ENCODE data around the gene ZBTB7A. TPM values are rescaled to one million over a fixed set of nuclear protein-coding genes. Genes with fewer than 3 reads are reported as not detected.

Gene ZBTB7A
- total RNA-seq, 6 experiments from 2014 or later, result 19.0 to 38.5 (median 27.7) TPM

- Histone ChIP-seq H3K27me3 (no peaks in the 10 kb centered on the region), H3K4me1 (no peaks in the 10 kb centered on the region), H3K9me3 (no peaks in the 10 kb centered on the region), H3K36me3 (peaks cover 0 to 31% (median 5%) of the 10 kb centered on the region in 4 donors), H3K27ac (no peak overlapping the region), H3K4me3 (no peak overlapping the region)
- intact Hi-C loops (cut with DNase I), result no loop called here
- ATAC-seq, result no peak
- TF ChIP-seq POLR2A (IDR thresholded peaks at IDR 0.05), result no peak
- TF ChIP-seq CTCF (IDR thresholded peaks at IDR 0.05), result no peak
- WGBS (ENCODE audit: insufficient coverage, low coverage, low lambda C conversion rate, missing lambda C conversion rate), result no CpG with 5 or more reads among the region's 9 CpGs
- DNase-seq, result peak in 1 of 3 donors; percentile 45
Measured at GRCh38 chr19:4030981-4031380, 35.7 kb downstream of the ZBTB7A start.

- Histone ChIP-seq H3K27me3 (no peaks in the 10 kb centered on the region), H3K4me1 (no peaks in the 10 kb centered on the region), H3K36me3 (peaks cover 0 to 31% (median 5%) of the 10 kb centered on the region in 4 donors), H3K4me3 (no peak overlapping the region), H3K27ac (no peak overlapping the region), H3K9me3 (no peaks in the 10 kb centered on the region)
- ATAC-seq, result no peak
- no peak for DNase-seq
- 89% methylated on average over 6 of the region's 6 CpGs for WGBS (ENCODE audit: insufficient coverage, low coverage, low lambda C conversion rate, missing lambda C conversion rate)
- TF ChIP-seq CTCF (IDR thresholded peaks at IDR 0.05) (no peak), POLR2A (IDR thresholded peaks at IDR 0.05) (no peak)
- intact Hi-C loops (cut with DNase I), result no loop called here
Measured at GRCh38 chr19:4030552-4030951, 36.1 kb downstream of the ZBTB7A start.

- Histone ChIP-seq H3K27me3 (no peaks in the 10 kb centered on the region), H3K4me1 (no peaks in the 10 kb centered on the region), H3K9me3 (no peaks in the 10 kb centered on the region), H3K27ac (no peak overlapping the region), H3K36me3 (peaks cover 0 to 27% (median 7%) of the 10 kb centered on the region in 4 donors), H3K4me3 (no peak overlapping the region)
- DNase-seq, result no peak
- intact Hi-C loops (cut with DNase I), result no loop called here
- ATAC-seq, result no peak
- TF ChIP-seq CTCF (IDR thresholded peaks at IDR 0.05), result no peak
- 87% methylated on average over 13 of the region's 18 CpGs for WGBS (ENCODE audit: insufficient coverage, low coverage, low lambda C conversion rate, missing lambda C conversion rate)
Measured at GRCh38 chr19:4029247-4029614, 37.5 kb downstream of the ZBTB7A start.

- no peaks in the 10 kb centered on the region for H3K4me1 ChIP-seq
- 95% methylated on average over 12 of the region's 48 CpGs for WGBS (ENCODE audit: insufficient coverage, low coverage, low lambda C conversion rate, missing lambda C conversion rate)
- no peaks in the 10 kb centered on the region for H3K9me3 ChIP-seq
- ATAC-seq (no peak), DNase-seq (peak in 1 of 3 donors; percentile 46)
- H3K27ac ChIP-seq, result no peak overlapping the region
- TF ChIP-seq POLR2A (IDR thresholded peaks at IDR 0.05) (no peak), CTCF (IDR thresholded peaks at IDR 0.05) (no peak)
- H3K4me3 ChIP-seq, result no peak overlapping the region
- intact Hi-C loops (cut with DNase I), result no loop called here
- H3K36me3 ChIP-seq, result peaks cover 0 to 22% (median 4%) of the 10 kb centered on the region in 4 donors
- H3K27me3 ChIP-seq, result no peaks in the 10 kb centered on the region
Measured at GRCh38 chr19:4028334-4029246, 38.1 kb downstream of the ZBTB7A start.

All from right lobe of liver (tissue), 6 donors.